ENCODE results near the gene AOPEP.

Gene AOPEP

GRCh38 chr9:95028853-95029219 is 302.3 kb downstream of the AOPEP start:
- in situ Hi-C loops (cut with HindIII; ENCODE audit: low sequenced_read_pairs), result no loop called here

GRCh38 chr9:95029288-95029687 is 302.8 kb downstream of the AOPEP start:
- in situ Hi-C loops (cut with HindIII; ENCODE audit: low sequenced_read_pairs), result no loop called here

GRCh38 chr9:95029720-95030119 is 303.2 kb downstream of the AOPEP start:
- in situ Hi-C loops (cut with HindIII; ENCODE audit: low sequenced_read_pairs), result no loop called here

- in situ Hi-C loops (cut with HindIII; ENCODE audit: low sequenced_read_pairs), result no loop called here
Measured at GRCh38 chr9:95030344-95030743, 303.8 kb downstream of the AOPEP start.

GRCh38 chr9:95030920-95031642 is 304.6 kb downstream of the AOPEP start:
- in situ Hi-C loops (cut with HindIII; ENCODE audit: low sequenced_read_pairs), result no loop called here

- in situ Hi-C loops (cut with HindIII; ENCODE audit: low sequenced_read_pairs), result no loop called here
Measured at GRCh38 chr9:95031711-95032461, 305.4 kb downstream of the AOPEP start.

- in situ Hi-C loops (cut with HindIII; ENCODE audit: low sequenced_read_pairs), result no loop called here
Measured at GRCh38 chr9:95032580-95033341, 306.3 kb downstream of the AOPEP start.

GRCh38 chr9:95035846-95036245 is 309.3 kb downstream of the AOPEP start:
- in situ Hi-C loops (cut with HindIII; ENCODE audit: low sequenced_read_pairs), result no loop called here

GRCh38 chr9:95036676-95037075 is 310.2 kb downstream of the AOPEP start:
- in situ Hi-C loops (cut with HindIII; ENCODE audit: low sequenced_read_pairs), result no loop called here

- in situ Hi-C loops (cut with HindIII; ENCODE audit: low sequenced_read_pairs), result no loop called here
Measured at GRCh38 chr9:95037789-95038521, 311.5 kb downstream of the AOPEP start.

GRCh38 chr9:95038666-95039065 is 312.2 kb downstream of the AOPEP start:
- in situ Hi-C loops (cut with HindIII; ENCODE audit: low sequenced_read_pairs), result no loop called here

GRCh38 chr9:95040106-95040505 is 313.6 kb downstream of the AOPEP start:
- in situ Hi-C loops (cut with HindIII; ENCODE audit: low sequenced_read_pairs), result no loop called here

GRCh38 chr9:95043826-95044225 is 317.3 kb downstream of the AOPEP start:
- in situ Hi-C loops (cut with HindIII; ENCODE audit: low sequenced_read_pairs), result no loop called here

- in situ Hi-C loops (cut with HindIII; ENCODE audit: low sequenced_read_pairs), result no loop called here
Measured at GRCh38 chr9:95044731-95045508, 318.4 kb downstream of the AOPEP start.

GRCh38 chr9:95045751-95046150 is 319.3 kb downstream of the AOPEP start:
- in situ Hi-C loops (cut with HindIII; ENCODE audit: low sequenced_read_pairs), result no loop called here

GRCh38 chr9:95047452-95048224 is 321.1 kb downstream of the AOPEP start:
- in situ Hi-C loops (cut with HindIII; ENCODE audit: low sequenced_read_pairs), result no loop called here

GRCh38 chr9:95048225-95049087 is 322.0 kb downstream of the AOPEP start:
- in situ Hi-C loops (cut with HindIII; ENCODE audit: low sequenced_read_pairs), result no loop called here

GRCh38 chr9:95049761-95050160 is 323.3 kb downstream of the AOPEP start:
- in situ Hi-C loops (cut with HindIII; ENCODE audit: low sequenced_read_pairs), result no loop called here

Data from DLD1 (cell line).